Placental epithelial cell (primary cell): ENCODE results near the gene EIF4G1. TPM values are rescaled to one million over a fixed set of nuclear protein-coding genes. Genes with fewer than 3 reads are reported as not detected.

ENCODE experiments used
- small RNA-seq: library from RNA; depleted of rRNA; stranded (forward); fragments of <200 nt; gene quantifications from one replicate; pipeline ENCODE3, GENCODE V24; 2012
- total RNA-seq: library from RNA; depleted of rRNA; stranded (reverse); fragments of >200 nt; gene quantifications from 2 replicates; pipeline ENCODE4 v1.2.3, GENCODE V29; 2012

EIF4G1 gene, protein sequence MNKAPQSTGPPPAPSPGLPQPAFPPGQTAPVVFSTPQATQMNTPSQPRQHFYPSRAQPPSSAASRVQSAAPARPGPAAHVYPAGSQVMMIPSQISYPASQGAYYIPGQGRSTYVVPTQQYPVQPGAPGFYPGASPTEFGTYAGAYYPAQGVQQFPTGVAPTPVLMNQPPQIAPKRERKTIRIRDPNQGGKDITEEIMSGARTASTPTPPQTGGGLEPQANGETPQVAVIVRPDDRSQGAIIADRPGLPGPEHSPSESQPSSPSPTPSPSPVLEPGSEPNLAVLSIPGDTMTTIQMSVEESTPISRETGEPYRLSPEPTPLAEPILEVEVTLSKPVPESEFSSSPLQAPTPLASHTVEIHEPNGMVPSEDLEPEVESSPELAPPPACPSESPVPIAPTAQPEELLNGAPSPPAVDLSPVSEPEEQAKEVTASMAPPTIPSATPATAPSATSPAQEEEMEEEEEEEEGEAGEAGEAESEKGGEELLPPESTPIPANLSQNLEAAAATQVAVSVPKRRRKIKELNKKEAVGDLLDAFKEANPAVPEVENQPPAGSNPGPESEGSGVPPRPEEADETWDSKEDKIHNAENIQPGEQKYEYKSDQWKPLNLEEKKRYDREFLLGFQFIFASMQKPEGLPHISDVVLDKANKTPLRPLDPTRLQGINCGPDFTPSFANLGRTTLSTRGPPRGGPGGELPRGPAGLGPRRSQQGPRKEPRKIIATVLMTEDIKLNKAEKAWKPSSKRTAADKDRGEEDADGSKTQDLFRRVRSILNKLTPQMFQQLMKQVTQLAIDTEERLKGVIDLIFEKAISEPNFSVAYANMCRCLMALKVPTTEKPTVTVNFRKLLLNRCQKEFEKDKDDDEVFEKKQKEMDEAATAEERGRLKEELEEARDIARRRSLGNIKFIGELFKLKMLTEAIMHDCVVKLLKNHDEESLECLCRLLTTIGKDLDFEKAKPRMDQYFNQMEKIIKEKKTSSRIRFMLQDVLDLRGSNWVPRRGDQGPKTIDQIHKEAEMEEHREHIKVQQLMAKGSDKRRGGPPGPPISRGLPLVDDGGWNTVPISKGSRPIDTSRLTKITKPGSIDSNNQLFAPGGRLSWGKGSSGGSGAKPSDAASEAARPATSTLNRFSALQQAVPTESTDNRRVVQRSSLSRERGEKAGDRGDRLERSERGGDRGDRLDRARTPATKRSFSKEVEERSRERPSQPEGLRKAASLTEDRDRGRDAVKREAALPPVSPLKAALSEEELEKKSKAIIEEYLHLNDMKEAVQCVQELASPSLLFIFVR (N-terminal part only)
- 280 and 405 TPM in 2 replicates for total RNA-seq

DNA sequence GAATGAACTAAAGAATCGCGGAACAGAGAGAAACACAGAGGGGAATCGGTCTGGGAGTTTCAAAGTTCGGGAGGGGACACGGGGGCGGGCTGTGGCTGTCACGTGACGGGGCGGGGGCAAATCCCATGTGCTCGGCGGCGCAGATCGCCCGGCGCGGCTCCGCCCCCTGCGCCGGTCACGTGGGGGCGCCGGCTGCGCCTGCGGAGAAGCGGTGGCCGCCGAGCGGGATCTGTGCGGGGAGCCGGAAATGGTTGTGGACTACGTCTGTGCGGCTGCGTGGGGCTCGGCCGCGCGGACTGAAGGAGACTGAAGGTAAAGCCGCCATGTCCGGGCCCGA lies at the start of gene EIF4G1:
EIF4G1 (plus strand) TSS at position 244 of the 337 bp plus-strand sequence. CDS start 1,191 bp downstream, outside the sequence.

DNA sequence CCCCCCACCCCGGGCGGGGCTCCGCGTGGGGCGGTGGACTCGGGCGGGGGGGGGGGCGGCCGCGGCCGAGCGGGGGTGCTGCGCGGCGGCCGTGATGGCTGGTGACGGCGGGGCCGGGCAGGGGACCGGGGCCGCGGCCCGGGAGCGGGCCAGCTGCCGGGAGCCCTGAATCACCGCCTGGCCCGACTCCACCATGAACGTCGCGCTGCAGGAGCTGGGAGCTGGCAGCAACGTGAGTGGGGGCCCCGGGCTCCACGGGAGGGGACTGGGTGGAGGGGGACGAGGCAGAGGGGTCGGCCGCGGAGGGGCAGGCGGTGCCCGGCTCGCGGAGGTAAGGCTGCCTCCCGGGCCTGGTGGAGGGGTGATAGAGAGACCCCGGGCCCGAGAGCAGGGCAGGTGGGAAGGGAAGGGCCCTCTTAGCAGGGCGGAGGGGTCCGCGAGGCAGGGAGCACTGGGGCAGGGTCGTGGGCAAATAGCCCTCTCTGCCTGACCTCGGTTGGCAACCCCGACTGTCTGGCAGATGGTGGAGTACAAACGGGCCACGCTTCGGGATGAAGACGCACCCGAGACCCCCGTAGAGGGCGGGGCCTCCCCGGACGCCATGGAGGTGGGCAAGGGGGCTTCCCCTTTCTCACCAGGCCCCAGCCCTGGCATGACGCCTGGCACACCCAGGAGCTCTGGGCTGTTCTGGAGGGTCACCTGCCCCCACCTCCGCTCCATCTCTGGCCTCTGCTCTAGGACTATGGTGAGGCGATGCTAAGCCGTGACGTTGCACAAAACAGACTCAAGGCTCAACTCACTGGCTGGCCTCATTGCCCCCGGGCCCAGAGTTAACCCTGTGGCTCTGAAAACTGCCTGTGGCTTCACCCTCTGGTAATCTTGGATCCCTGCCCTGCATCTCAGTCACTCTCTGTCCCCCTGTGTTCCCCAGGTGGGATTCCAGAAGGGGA lies 38.2 kb upstream of the EIF4G1 start, which contains the start of gene ECE2:
ECE2 (plus strand) TSS at position 62 of the 950 bp plus-strand sequence; CDS start at position 194, 132 bp downstream.

DNA sequence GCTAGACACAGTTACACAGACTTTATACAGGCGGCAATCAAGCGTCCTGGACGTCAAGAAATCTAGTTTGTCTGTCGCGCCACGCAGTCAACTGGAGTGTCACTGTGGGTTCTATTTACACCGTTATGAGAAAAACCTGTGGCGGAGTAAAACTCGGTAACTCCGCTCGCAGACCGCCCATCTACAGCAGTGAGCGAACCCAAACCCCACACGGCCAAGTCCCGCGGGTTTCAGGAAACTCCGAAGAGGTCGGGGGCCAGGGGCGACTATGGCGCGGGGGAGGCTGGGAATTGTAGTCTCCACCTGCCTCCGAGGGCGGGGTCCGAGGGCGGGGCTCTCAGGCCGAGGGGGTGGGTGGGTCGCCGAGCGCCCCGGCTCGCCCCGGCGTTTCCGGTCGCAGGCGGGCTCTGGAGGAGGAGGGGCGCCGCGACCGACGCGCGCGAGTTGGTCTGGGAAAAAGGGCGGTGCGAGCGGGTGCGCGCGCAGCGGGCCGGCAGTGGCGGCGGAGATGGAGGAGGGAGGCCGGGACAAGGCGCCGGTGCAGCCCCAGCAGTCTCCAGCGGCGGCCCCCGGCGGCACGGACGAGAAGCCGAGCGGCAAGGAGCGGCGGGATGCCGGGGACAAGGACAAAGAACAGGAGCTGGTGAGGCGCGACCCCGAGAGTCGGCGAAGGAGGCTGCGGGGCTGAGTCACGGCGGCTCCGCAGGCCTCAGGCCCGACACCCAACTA lies 15.5 kb upstream of the EIF4G1 start, which contains the start of gene PSMD2:
PSMD2 (plus strand) TSS at position 483 of the 729 bp plus-strand sequence; CDS start at position 509, 26 bp downstream.

DNA sequence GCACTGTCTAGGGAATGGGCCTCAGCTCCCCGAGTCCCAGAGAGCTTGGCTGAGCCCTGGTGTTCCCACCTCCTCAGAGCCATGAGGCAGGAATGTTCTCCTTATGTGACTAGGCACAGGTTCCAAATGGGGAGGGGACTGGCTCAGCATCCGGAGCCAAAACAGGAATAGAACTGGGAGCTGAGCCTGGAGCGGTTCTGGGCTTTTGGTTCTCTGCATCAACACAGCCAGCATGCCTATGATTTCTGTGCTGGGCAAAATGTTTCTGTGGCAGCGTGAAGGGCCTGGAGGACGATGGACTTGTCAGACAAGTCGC lies 23.0 kb downstream of the EIF4G1 start, which contains the start of gene FAM131A:
FAM131A (plus strand) TSS at position 202 of the 316 bp plus-strand sequence; CDS start at position 233, 31 bp downstream.

DNA sequence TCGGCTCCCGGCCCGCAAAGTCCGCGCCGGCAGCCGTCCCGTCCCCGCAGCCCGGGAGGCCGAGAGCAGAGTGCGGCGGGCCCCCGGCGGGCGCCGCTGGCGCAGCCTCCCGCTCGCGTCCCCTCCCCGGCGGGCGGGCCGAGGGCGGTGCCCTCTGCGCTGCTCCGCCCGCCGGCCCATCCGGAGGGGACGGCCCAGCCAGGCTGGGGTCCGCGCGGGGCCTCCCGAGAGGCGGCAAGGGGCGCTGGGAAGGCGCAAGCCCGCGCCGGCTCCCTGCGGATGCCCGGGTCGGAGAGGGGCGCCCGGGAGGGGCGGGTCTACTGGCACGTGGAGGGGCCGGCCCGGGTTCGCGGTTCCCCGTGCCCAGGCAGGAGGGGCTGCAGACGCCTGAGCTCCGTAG lies 47.1 kb downstream of the EIF4G1 start, which contains the start of the genes CLCN2 and POLR2H:
CLCN2 (minus strand) TSS at position 74 of the 400 bp plus-strand sequence. CDS start 126 bp downstream, outside the sequence.
POLR2H (plus strand) TSS at position 179 of the 400 bp plus-strand sequence. CDS start 1,783 bp downstream, outside the sequence.

DNA sequence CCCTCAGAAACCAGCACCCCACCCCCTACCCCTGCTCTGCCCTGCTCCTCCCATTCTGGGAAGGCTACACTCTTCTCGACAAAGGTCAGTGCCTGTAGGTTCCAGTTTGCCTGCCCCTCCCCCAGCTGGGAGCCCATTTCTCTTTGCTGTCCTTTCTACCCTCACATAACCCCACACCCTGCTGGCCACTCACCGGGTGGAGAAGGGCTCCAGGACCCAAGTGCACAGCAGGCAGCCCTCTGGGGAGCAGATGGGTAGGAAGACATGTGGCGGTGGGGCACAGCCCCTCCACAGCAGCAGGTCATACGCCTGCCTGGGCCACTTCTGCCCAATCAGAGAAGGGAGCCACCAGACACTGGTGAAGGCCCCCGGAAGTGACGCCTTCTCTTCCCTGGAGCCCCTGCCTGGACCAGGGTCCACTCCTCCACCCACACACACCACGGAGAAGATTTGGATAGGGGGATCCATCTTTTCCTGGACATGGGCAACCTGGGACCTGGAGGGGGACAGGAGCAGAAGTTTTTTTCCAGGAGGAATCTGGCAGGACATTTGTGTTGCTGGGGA lies 63.6 kb downstream of the EIF4G1 start, which contains the start of gene THPO:
THPO (minus strand) TSS at position 326 of the 564 bp plus-strand sequence. CDS start 1,948 bp downstream, outside the sequence.

DNA sequence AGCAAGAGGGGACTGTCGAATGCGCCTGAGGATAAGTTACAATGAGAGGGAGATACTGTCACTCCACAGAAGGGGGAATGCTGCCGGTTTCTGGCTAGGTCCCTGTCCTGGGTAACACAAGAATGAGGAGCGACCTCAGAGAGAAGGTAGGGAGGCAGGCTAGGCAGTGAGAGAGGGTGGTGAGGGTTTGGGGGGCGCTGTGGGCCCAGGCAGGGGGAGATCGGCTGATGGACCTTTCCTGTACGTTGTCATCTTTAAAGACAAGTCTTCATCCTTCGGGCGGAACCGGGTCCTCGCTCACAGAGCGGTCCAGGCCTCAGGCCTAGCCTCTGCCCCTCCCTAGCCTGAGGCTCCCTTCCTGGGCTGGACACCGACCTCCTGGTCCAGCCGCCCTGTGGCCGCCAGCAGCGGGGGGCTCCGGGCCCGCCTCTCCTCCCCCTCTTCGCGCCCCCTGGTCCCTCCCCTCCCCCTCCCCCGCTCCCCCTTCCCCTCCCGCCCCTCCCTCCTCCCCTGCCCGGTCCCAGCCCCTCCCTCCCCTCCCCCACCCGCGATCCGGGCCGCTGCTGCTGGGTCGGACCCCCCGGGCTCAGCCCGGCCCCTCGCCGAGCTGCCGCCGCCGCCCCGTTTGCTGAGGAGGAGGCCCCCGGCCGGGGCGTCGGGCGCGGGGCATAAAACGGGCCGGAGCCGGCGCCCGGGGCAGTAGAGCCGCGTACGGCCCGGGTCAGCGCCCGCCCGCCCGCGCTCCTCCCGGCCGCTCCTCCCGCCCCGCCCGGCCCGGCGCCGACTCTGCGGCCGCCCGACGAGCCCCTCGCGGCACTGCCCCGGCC lies 65.2 kb downstream of the EIF4G1 start, which contains the start of gene CHRD:
CHRD (plus strand) TSS at position 697 of the 827 bp plus-strand sequence. CDS start 265 bp downstream, outside the sequence.

Small RNAs within 50 kb of the gene (small RNA-seq; reads per million reads assigned to genes)
- 633 reads per million, percentile 99 among the genes with 10 or more reads in this experiment for gene SNORD66

Other genes with a start within 250 kb of the EIF4G1 start
- gene HTR3E, start 217.5 kb upstream of the EIF4G1 start, total RNA-seq, result not detected in 2 replicates
- 29.1 and 37.8 TPM in 2 replicates for gene EIF2B5, start 179.2 kb upstream of the EIF4G1 start, total RNA-seq
- 54.2 and 67.8 TPM in 2 replicates for gene DVL3, start 159.2 kb upstream of the EIF4G1 start, total RNA-seq
- gene AP2M1, start 139.8 kb upstream of the EIF4G1 start, total RNA-seq, result 258 and 487 TPM in 2 replicates
- gene ABCF3, start 128.4 kb upstream of the EIF4G1 start, total RNA-seq, result 58.9 and 69.1 TPM in 2 replicates
- 0.11 TPM in 1 of 2 replicates, not detected in the other for gene VWA5B2, start 85.0 kb upstream of the EIF4G1 start, total RNA-seq
- gene ALG3, start 65.6 kb upstream of the EIF4G1 start, total RNA-seq, result 29.1 and 46.0 TPM in 2 replicates
- gene EEF1AKMT4, start 64.9 kb upstream of the EIF4G1 start, total RNA-seq, result 10.4 and 10.6 TPM in 2 replicates
- gene CAMK2N2, start 53.1 kb upstream of the EIF4G1 start, total RNA-seq, result 0.39 TPM in 1 of 2 replicates, not detected in the other
- not detected in 2 replicates for gene ECE2, start 38.6 kb upstream of the EIF4G1 start, total RNA-seq
- 208 and 513 TPM in 2 replicates for gene PSMD2, start 15.4 kb upstream of the EIF4G1 start, total RNA-seq
- gene FAM131A, start 23.0 kb downstream of the EIF4G1 start, total RNA-seq, result 11.4 and 20.4 TPM in 2 replicates
- 5.6 and 10.2 TPM in 2 replicates for gene CLCN2, start 47.0 kb downstream of the EIF4G1 start, total RNA-seq
- gene POLR2H, start 47.1 kb downstream of the EIF4G1 start, total RNA-seq, result 39.3 and 56.6 TPM in 2 replicates
- gene THPO, start 63.6 kb downstream of the EIF4G1 start, total RNA-seq, result not detected in 2 replicates
- gene CHRD, start 65.4 kb downstream of the EIF4G1 start, total RNA-seq, result under 0.01 TPM in 1 of 2 replicates, not detected in the other
- gene EPHB3, start 247.2 kb downstream of the EIF4G1 start, total RNA-seq, result 3.7 and 4.7 TPM in 2 replicates